IPS DF 6.9 (cell line): ENCODE data around the gene ZBP1.

Experiments
- DNase-seq: peaks from one replicate; pipeline ENCODE4 v3.0.0-alpha.2; 2013; ENCODE audit warnings: low read depth, low spot score
- H3K27ac ChIP-seq: one replicate; pipeline ENCODE4 v1.5.1; 2013; ENCODE audit warnings: low read length, control low read depth
- H3K27me3 ChIP-seq: 2 replicates; pipeline ENCODE4 v1.6.1; 2013; ENCODE audit warnings: mild to moderate bottlenecking, low read length; ENCODE audit not compliant: control insufficient read depth, insufficient read depth
- H3K36me3 ChIP-seq: 2 replicates; pipeline ENCODE4 v1.6.1; 2013; ENCODE audit warnings: low read length; ENCODE audit not compliant: control insufficient read depth, insufficient read depth
- H3K4me1 ChIP-seq: 2 replicates; pipeline ENCODE4 v1.6.1; 2013; ENCODE audit warnings: low read length; ENCODE audit not compliant: control insufficient read depth, insufficient read depth
- H3K4me3 ChIP-seq: 2 replicates; pipeline ENCODE4 v1.5.1; 2013; ENCODE audit warnings: mild to moderate bottlenecking, low read length
- H3K9me3 ChIP-seq: 2 replicates; pipeline ENCODE4 v1.6.1; 2013; ENCODE audit warnings: low read length, inconsistent platforms; ENCODE audit not compliant: control insufficient read depth, insufficient read depth
- WGBS: extraction: QIAGEN DNeasy Blood & Tissue Kit; methylation state at CpG from one replicate; pipeline ENCODE4 v1.1.7; 2013; ENCODE audit warnings: mixed read lengths, missing lambda C conversion rate; ENCODE audit not compliant: insufficient read length, insufficient coverage; 5-methylcytosine and 5-hydroxymethylcytosine counted together

ZBP1 gene

DNA sequence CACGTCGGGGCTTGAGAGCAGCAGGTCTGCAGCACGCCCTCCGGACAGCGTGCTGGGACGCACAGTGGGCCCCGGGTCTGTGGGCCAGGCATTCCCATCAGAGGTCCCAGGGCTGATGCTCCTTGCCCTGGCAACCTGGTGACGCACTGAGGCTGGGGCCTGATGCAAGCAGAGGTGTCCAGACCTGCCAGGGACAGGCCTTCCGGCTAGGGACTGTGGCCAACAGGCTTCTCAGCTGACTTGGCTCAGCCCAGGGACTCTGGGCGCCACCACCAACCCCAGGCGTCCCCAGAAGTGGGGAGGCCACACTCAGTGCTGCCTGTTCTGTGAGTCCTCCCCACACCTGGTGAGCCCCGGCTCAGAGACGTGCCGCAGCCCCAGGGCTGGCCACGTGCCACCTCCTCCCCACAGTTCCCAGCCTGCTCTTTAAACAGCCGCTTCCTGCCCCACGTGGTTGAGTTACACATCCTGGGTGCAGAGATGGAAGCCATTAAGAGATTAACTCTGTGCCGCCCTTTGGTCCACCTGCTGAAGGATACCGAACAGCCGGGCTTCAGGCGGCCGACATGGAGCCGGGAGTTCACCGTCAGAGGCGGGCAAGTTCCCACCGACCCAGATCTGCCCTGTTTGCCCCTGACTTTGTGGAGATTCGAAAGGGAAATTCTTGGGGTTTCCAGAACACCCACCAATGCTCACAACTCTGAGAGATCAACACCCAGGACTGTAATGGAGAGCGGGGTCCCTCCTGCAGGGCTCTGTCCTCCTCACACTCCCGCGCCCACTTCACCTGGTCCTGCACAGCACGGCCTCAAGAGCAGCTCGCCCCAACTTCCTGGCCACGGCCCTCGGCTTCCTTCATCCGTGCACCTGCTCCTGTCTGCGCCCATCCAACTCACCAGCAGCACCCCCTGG, 37.6 kb upstream of the ZBP1 start:
- no peak for DNase-seq
- H3K27ac ChIP-seq = no peak overlapping the region
- H3K27me3 ChIP-seq = no peaks in the 10 kb centered on the region
- peaks cover 2% of the 10 kb centered on the region for H3K4me1 ChIP-seq
- no peaks in the 10 kb centered on the region for H3K9me3 ChIP-seq
- WGBS = no CpG with 5 or more reads among the region's 36 CpGs
- peaks cover 20% of the 10 kb centered on the region for H3K36me3 ChIP-seq
- no peak overlapping the region for H3K4me3 ChIP-seq

DNA sequence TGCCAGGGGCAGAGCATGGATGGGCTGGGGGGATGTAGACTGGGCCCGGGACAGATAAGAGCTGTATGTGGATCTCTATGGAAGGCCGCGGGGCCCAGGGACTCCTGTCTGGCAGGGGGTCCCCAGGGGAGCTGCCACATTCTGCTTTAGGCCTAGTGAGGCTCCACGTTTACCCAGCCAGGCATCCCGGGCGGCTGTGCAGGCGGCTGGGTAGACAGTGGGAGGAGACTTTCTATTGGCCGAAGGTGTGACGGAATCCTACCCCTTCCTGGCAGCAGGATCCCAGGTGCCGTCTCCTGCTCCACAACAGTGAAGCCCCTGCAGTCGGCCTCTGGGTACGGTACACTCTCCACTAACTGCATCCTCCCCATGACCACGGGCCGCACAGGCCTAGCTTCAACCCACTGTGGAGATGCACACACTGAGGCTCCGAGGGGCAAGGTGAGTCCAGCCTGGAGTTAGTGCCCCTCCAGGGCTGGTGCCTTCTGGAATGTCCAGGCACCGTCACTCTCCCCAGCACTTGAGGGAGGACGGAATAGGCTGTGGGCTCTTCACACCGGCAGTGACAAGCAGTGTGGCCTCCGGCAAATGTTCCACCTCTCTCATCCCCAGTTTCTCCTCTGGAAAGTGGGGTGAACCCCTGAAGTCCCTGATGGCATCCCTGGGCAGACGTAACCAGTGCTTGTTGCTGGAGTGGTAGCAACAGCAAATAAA, 36.8 kb upstream of the ZBP1 start:
- Histone ChIP-seq H3K9me3 (no peaks in the 10 kb centered on the region), H3K27me3 (no peaks in the 10 kb centered on the region), H3K4me1 (peaks cover 2% of the 10 kb centered on the region), H3K4me3 (no peak overlapping the region), H3K36me3 (peaks cover 27% of the 10 kb centered on the region), H3K27ac (no peak overlapping the region)
- WGBS = no CpG with 5 or more reads among the region's 20 CpGs
- DNase-seq = no peak

DNA sequence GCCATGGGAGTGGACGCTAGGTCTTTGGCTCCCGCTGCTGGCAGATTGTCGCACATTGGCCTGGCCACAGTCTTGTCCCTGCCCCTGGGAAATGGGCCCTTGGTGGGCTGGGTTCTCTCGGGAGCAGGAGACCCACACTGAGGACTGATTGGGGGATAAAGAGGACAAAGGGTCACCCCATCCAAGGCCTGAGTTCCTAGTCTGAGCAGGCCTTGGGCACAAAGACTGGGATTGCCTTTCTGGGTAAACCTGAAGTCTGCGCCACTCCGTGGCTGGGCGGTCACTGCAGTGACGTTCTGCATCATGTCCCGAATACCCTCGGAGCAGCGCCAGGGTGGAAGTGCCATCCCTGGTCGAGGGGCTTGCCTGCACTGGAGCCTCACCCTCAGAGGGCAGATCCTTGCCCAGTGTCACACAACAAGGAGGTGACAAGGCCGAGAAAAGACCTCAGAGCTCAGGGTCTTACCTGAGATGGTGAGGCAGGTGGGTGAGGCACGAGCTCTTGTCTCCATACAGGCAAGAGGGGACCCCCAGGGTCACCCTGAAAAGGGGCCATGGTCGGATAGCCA, 36.1 kb upstream of the ZBP1 start:
- Histone ChIP-seq H3K4me1 (no peaks in the 10 kb centered on the region; the same call in 1 of the 2 replicates), H3K4me3 (no peak overlapping the region), H3K9me3 (no peaks in the 10 kb centered on the region), H3K36me3 (peaks cover 27% of the 10 kb centered on the region), H3K27me3 (no peaks in the 10 kb centered on the region), H3K27ac (no peak overlapping the region)
- DNase-seq = no peak
- WGBS = no CpG with 5 or more reads among the region's 15 CpGs

DNA sequence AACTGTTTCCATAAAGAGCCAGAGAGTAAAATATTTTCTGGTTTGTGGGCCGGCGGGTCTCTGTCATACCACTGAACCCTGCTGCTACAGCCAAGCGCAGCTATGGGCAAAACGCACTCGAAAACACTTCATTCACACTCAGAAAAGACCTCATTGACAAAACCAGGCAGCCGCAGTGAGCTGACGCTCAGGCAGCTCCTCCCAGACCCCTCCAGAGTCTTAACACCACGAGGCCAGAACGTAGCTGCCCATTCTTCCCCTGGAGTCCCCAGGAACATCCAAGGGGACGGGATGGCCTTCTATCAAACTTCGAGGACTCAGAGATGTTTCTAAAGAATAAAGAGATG, 35.6 kb upstream of the ZBP1 start:
- no peaks in the 10 kb centered on the region; the same call in 1 of the 2 replicates for H3K4me1 ChIP-seq
- no peaks in the 10 kb centered on the region for H3K9me3 ChIP-seq
- no CpG with 5 or more reads among the region's 11 CpGs for WGBS
- H3K4me3 ChIP-seq = no peak overlapping the region
- DNase-seq = no peak
- no peaks in the 10 kb centered on the region for H3K27me3 ChIP-seq
- no peak overlapping the region for H3K27ac ChIP-seq
- peaks cover 27% of the 10 kb centered on the region for H3K36me3 ChIP-seq

DNA sequence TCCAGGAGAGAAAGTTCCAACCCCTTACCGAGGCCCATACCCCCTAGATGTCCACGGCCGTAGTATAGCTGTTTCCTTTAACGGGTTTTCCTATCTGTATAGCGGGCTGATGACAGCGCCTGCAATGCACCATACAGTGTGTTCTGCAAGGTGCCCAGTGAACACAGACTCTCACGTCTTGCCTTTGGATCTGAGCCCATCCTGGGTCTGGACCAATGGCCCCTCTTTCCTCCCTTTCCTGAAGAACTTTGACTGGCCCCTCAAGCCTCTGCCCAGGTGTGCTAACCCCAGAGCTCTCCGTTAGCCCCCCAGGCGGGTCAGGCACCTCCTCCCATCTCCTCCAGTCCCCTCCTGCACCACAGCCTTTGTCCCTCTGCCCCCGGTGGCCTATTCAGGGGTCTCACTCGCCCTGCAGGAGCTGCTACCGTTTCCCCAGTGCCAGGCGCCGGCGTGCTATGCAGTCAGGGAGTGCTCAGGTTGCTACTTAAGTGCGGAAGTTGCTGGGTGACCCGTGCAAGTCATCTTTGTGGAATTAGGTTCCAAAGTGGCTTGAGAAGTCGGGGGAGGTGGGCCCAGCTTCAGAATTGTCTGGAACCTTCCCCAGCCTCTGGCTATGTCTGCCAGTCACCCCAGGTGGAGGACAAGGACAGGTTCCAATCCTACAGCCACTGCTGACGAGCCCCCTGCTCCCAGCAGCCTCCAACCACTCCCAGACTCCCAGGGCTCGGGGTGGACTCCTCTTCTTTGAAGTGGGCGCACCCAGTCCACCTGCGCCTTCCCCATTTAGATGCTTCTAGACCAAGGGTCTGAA, 35.0 kb upstream of the ZBP1 start:
- Histone ChIP-seq H3K4me3 (no peak overlapping the region), H3K9me3 (no peaks in the 10 kb centered on the region), H3K27ac (no peak overlapping the region), H3K4me1 (no peaks in the 10 kb centered on the region; the same call in 1 of the 2 replicates), H3K36me3 (peaks cover 27% of the 10 kb centered on the region), H3K27me3 (no peaks in the 10 kb centered on the region)
- DNase-seq = no peak
- WGBS = no CpG with 5 or more reads among the region's 22 CpGs

DNA sequence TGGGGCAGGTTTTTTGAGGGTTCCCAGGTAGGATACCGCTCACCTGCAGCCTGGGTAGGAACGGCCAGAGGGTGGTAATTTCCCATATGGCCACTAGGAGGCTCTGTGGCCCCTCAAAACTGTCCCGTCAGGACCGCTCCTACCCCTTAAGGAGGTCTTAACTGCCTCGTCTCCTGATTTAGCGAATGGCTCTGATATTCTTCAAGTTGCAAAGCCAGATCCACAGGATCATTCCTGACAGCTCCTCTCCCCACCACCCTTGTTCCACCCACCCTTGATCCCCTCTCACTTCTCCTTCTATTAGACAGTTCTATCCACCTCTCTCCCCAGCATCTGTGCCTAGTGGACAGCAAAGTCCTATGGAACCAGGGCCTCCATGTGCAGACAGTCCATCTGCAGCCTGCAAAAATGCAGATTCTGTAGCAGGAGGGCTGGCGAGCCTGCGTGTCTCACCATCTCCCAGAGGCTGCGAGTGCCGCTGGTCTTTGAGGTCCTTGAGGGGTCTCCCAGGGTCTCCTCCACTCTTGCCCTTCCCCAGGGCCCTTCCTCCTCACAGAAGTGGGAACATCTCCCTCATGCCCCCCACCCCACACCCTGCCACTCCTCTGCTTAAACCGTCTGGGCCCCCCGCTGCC, 34.3 kb upstream of the ZBP1 start:
- peak; percentile 73 for DNase-seq
- Histone ChIP-seq H3K27ac (no peak overlapping the region), H3K36me3 (peaks cover 27% of the 10 kb centered on the region), H3K4me3 (no peak overlapping the region), H3K9me3 (no peaks in the 10 kb centered on the region), H3K4me1 (no peaks in the 10 kb centered on the region), H3K27me3 (no peaks in the 10 kb centered on the region)
- WGBS = no CpG with 5 or more reads among the region's 12 CpGs

DNA sequence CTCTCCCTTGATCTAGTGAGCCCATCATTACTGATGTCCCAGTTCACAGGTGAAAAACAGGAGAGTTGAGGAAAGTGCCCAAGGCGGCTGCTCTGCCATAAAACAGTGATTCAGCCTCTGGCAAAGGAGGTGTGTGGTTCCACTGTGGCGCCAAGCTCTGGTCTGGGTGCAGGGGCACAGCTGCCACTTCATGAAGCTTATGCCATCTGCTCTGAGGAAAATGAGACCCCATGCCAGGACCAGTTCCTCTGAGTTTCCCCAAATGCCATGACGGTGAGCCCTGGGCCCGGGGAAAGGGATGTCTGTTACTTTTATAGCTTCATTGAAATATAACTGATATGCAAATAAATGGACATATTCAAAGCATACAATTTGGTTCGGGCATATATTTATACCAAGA, 33.7 kb upstream of the ZBP1 start:
- no peaks in the 10 kb centered on the region for H3K27me3 ChIP-seq
- H3K9me3 ChIP-seq = no peaks in the 10 kb centered on the region
- H3K4me1 ChIP-seq = no peaks in the 10 kb centered on the region
- H3K36me3 ChIP-seq = peaks cover 24% of the 10 kb centered on the region
- no CpG with 5 or more reads among the region's 5 CpGs for WGBS
- no peak overlapping the region for H3K4me3 ChIP-seq
- H3K27ac ChIP-seq = no peak overlapping the region
- DNase-seq = no peak

DNA sequence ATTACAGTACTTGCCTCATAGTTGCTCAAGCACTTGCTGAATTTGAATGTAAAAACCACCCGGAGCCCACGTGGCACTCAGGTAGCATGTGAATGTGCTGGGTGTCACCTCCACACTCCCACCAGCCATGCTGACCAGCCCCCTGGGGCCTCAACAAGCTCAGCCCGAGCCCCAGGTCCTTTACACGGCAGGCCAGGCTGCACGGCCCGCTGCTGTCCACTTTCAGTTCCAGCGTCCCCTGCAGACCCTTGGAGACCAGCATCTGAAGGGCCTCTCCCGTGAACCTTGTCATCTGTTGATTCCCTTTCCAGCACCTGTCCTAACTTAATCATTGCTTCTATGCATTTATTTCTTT, 33.3 kb upstream of the ZBP1 start:
- no peak for DNase-seq
- Histone ChIP-seq H3K4me1 (no peaks in the 10 kb centered on the region), H3K27ac (no peak overlapping the region), H3K27me3 (no peaks in the 10 kb centered on the region), H3K36me3 (peaks cover 20% of the 10 kb centered on the region), H3K4me3 (no peak overlapping the region; the same call in 1 of the 2 replicates), H3K9me3 (no peaks in the 10 kb centered on the region)
- WGBS = no CpG with 5 or more reads among the region's 8 CpGs

DNA sequence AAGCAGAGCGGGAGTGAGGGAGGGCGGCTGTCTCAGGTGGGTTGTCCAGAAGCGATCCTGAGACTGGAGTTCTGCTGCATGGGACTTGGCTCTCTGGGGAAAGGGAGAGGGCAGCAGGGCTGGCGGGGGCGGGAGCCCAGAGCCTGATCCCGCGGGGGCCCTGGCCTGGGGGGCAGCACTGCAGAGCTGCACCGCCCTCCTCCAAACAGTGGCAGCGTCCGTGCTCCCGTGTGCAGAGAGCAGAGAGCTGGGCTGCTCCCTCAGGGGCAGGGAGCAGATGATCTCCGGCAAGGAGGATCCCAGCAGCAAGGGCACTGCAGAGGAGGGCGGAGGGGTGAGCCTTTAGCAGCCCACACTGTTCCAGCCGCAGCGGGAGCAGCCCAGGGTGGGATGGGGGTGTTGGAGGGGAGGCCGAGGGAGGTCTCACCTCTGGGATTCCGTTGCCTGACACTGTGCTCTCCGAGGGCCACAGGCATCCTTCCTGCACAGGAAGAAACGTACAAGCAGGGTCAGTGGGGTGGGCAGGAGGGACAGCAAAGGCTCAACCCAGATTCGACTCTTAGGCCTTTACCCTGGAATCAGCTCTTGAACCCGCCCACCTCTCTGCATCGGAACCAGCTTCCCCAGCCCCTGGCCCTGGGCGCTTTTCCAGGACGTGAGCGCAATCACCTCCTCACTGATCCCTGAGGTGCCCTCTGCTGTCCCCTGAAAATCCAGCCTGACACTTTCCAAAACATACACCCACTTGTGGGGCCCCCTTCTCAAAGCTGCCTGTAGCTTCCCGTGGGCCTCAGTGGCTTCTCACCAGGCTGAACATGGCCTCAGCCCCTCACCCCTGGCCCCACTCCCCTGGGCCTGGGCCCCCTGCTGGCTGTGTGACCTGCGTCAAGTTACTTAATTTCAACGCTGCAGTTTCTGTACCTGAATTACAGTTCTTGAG, 32.6 kb upstream of the ZBP1 start:
- no CpG with 5 or more reads among the region's 28 CpGs for WGBS
- no peak overlapping the region for H3K27ac ChIP-seq
- peaks cover 17% of the 10 kb centered on the region for H3K36me3 ChIP-seq
- no peaks in the 10 kb centered on the region for H3K9me3 ChIP-seq
- H3K4me1 ChIP-seq = no peaks in the 10 kb centered on the region
- DNase-seq = no peak
- H3K27me3 ChIP-seq = no peaks in the 10 kb centered on the region
- no peak overlapping the region for H3K4me3 ChIP-seq
